Lung microvascular endothelial cell (primary cell): ENCODE measurements around the gene ARVCF. TPM values are rescaled to one million over a fixed set of nuclear protein-coding genes. Genes with fewer than 3 reads are reported as not detected.

Experiments used
- DNase-seq, 2 donors: peaks; one replicate each; pipeline versions ENCODE4 v3.0.0 to v3.0.0-alpha.2; 2010; ENCODE audit warnings: low read depth in 2 of 2
- total RNA-seq: library from RNA; depleted of rRNA; stranded (reverse); fragments of >200 nt; gene quantifications from 2 replicates; pipeline ENCODE4 v1.2.1, GENCODE V29; 2014

The ARVCF gene
- total RNA-seq, 1 donor from 2014 or later = 72.0 TPM

DNA sequence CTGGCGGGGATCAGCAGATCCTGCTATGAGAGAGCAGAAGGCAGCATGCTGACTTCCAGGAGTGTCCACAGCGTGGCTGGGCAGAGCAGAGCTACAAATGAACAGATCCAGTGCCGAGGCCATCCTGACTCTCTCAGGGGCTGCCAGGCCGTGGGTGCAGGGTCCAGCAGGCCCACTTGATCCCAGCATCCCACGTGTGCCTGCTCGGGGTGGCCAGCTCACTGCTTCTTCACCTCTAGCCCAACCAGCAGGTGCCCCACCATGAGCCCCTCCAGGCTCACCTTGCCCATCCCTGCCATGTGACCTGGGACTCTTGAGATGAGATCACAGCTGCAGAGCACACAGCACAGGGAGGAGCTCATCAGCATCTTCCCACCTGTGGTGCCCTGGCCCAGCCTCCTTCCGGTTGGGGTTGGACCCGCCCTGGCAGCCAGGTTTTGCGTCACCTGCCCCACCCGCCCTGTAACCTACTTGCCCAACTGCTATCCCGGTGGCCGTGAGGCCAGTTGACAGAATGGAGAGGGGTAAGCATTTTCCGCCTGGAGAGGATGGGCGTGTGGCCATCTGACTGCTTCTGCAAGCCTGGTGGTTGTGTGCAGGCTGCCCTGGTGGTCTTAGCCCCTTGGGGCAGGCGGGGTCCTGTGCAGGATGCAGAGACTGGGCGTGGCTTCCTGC, 15.2 kb upstream of the ARVCF start:
- DNase-seq = no peak

- DNase-seq = no peak
Observed at GRCh38 chr22:20029550-20030225, 13.1 kb upstream of the ARVCF start.

DNA sequence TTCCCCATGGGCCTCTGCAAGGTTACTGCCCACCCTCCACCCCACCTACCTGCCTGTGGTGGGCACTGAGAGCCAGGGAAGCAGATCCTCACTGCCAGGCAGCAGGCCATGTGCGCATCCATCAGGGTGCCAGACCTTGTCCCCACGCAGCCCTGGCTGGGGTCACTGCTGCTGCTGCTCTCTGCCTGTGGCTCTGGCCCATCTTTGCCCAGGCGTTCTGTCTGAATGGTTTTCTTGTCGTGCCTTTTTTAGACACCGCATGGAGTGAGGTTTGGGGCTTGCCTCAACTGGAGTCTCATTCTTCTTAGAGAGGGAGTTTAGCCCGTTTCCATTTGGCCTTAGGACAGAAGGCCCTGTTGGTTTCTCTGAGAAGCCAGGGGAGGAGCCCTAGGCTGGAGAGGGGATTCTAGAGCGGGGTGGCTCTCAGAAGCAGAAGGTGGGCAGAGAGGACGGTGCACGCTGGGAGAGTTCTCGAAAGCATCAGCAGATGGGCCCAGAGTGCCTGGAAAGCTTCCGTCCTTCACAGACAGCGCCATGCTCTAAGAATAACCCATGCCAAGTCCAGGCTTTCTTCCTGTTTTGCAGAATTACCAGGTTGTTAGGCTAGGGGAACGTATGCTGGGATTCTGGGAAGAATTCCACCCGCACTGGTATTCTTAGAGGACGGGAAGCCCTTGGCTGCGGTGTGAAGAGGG, 12.4 kb upstream of the ARVCF start:
- peak in 1 of 2 donors; percentile 36 for DNase-seq

- peak; percentile 32 to 40 for DNase-seq
Observed at GRCh38 chr22:20027966-20028854, 11.6 kb upstream of the ARVCF start.

DNA sequence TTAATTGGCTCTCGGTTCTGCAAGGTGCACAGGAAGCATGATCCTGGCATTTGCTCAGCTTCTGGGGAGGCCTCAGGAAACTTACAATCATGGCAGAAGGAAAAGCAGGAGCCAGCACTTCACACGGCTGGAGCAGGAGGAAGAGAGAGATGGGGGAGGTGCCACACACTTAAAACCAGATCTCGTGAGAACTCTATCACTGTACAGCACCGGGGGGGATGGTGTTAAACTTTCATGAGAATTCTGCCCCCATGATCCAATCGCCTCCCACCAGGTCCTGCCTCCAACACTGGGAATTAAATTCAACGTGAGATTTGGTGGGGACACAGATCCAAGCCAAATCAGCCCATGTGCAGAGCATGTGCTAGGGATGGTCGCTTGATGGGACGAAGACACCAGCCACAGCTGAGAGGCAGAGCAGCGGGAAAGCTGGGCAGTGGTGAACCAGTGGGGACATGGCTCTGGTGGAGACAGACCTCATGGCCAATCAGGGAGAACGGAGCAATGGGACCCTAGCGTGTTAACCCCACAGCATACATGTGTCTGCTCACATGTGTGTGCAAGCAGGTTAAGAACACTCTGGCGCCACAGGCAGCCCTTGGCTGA, 10.5 kb upstream of the ARVCF start:
- no peak for DNase-seq

DNA sequence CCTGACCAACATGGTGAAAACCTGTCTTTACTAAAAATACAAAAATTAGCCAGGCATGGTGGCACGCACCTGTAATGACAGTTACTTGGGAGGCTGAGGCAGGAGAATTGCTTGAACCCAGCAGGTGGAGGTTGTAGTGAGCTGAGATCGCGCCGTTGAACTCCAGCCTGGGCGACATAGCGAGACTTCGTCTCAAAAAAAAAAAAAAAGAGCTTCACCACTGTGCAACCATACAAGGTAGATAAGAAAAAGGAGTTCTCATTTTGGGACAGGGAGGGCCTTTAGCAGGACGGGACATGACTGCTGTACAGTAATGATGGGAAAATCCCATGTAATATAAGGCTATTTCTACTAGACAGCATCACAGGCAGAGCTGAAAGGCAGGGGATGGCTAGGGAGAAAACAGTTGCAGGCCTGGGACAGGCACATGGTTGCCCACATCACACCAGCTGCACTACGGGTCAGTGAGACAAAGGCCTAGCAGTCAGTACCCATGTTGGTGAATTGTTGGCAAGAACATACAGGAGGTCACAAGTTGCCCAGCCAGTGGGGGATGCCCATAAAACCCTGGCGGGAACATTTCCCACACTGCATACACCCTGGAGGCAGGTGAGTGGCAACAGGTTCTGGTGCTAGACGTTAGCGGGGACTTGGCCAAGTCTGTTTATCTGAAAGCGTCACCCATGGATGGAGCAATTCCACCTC, 9.7 kb upstream of the ARVCF start:
- no peak for DNase-seq

DNA sequence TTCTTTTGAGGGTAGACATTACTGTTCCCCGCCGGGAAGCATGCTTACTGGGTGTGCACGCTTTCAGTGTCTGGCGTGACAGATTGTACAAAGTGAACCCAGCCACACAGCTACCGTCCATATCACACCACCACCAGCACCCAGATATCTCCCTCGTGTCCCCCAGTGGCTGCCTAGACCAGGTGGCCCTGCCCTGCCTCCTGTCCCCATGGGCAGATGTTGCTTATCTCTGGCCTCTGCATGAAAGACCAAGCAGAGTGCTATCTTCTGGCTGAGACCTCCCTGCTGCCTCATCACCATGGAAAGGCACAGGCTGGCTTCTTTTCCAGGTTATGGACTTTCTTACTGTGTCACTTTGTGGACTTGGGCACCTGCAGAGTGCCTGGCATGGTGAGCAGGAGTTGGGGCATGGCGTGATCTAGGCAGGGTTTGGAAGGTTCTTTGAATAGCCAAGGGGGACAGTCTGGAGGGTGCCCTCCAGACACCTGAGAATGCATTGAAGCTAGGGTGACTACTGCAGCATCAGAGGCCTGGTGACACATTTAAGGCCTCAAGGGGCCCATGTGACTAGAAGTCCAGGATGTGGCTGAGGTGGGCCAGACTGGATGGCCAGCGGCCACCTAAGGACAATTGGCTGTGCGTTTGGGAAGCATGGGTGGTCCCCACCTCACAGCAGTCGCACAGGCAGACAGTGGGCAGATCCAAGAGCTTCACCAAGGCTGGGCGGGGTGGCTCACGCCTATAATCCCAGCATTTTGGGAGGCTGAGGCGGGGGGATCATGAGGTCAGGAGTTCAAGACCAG, 9.0 kb upstream of the ARVCF start:
- no peak for DNase-seq

DNA sequence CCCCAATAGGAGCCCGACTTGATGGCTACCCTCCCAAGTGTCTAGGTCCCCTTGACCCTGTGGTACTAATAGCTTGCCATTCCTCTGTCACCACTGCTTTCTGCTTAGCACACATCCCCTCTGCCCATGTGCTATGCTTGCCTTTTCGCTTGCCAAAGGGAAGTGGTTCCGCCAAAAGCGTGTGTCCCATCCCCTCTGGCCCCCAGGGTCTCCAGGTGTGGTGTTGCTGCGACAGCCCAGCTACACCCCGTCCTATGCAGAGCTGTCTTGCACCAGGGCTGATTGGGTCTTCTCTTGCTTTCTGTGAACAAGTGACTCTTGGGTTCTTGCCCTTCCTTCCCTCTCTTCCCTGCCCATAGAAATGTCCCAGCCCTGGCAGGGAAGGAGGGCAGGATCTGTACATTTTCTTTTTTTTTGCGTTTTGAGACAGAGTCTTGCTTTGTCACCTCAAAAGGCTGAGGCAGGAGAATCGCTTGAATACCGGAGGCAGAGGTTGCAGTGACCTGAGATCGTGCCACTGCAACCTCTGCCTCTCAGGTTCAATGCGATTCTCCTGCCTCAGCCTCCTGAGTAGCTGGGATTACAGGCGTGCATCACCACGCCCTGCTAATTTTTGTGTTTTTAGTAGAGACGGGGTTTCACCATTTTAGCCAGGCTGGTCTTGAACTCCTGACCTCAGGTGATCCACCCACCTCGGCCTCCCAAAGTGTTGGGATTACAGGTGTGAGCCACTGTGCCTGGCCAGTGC, 8.2 kb upstream of the ARVCF start:
- DNase-seq = no peak

- DNase-seq = no peak
Observed at GRCh38 chr22:20024225-20024624, 7.6 kb upstream of the ARVCF start.

- no peak for DNase-seq
Observed at GRCh38 chr22:20022978-20023613, 6.5 kb upstream of the ARVCF start.

GRCh38 chr22:20022231-20022977, 5.8 kb upstream of the ARVCF start:
- DNase-seq = no peak

DNA sequence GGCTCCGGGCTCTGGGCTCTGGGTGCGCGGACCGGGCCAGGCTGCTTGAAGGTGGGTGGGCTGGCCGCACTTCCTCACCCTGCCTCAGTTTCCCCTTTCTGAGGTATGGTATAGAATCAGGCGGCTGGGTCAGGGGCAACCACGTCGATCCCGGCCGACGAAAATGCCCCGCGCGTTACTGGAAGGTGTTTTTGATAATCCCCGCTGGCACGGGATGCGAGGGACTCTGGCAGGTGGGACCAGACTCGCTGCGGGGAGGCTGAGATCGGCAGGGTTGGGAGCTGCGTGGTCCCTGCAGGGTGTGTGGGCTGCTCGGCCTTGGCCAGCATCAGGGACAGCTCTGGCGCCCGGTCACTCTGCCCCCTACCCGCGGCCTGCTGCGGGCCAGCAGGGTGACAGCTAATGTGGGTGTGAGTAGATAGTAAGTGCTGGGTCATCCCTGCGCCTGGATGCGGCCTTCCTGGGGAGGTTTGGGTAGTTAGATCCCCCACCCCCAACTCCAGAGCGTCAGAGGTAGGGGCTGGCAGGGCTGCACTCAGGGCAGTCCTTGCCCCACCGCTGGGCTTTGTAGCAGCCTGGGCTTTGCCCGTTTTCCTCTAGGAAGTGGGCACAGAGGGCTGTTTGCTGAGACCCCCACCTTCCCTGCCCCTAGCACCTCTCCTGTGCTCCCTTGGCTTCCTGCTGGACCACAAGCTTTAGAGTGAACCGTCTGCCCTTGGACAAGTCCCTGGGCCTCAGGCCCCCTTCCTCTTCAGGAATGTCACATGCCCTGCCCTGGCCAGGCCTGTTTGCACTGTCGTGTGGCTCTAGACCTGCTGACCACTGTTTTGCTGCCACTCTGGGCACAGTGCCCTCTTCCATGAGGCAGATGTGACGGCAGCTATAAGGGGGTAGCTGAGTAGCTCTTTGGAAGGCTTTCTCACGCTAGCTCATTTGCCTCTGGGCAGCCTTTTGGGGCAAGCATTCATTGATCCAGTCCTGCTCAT, 4.9 kb upstream of the ARVCF start:
- peak; percentile 44 to 85 for DNase-seq

DNA sequence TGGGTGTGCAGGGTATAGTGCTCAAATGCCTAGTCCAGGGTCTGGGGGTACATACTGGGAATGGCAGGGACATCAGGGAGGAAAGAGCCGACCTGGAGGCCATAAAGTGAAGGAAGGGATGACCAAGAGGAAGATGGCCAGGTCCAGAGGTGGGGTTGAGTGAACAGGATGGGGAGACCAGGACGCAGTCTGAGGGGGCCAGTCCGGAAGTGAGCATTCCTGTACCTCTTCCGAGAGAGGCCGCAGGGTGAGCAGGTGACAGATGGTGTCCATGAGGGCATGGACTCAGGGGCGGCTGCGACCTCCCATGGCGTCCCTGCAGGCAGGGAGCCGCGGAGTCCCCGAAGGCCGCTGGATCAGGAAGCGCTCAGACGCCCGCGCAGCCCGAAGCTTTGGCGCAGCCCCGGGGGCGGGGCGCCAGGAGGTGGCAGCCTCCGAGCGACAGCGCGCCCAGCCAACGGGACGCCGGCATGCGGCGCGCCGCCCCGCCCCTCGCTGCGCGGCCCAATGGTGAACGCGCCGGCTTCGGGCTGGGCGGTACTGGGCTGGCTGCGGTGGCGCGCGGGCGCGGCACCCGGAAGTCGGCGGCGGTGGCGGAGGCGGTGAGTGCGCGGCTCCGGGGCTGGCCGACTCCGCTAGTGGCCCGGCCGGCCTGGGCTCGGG, 4.0 kb upstream of the ARVCF start, which contains the start of gene TANGO2:
Gene TANGO2 (plus strand): TSS at position 578 of the 663 bp plus-strand sequence. CDS start 15,689 bp downstream, outside the sequence.
- peak; percentile 92 to 95 for DNase-seq

DNA sequence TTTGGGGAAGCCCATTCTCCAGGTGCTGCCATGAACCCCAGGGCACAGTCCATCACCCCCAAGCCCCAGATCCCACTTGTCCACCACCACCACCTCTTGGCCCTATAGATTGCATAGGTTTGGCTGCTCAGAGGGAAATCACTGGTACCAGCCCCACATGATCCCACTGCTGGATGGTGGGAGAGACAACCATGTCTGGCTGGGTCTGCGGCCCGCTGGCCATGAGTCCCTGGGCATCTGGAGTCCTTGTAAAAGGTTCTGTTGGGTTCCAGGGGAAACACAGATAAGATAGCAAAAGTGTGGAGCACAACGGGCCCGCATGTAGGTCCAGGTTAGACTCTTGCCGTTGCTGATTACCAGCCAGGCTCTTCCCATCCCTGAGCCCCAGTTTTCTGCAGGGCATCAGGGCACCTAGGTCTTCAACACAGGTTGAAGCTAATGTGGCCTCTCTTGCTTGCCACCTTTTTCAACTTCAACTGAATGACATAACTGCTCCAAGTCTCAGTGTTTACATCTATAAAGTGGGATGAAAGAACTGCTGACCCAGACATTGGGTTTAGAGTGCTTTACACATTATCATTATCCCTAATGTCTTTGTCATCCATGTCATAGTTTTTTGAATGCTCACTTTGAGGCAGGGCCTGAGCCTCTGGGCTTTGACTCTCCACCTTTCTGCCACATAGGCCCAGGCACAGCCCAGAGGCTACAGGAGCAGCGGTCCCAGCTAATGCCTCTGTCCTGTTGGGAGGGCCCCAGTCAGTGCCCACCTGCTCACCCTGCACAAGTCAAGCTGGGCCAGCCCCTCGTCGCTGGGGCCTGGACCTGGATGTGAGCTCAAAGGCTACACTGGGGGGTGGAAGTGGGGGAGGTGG, 3.3 kb upstream of the ARVCF start:
- DNase-seq = no peak

GRCh38 chr22:20018001-20018400, 1.4 kb upstream of the ARVCF start:
- no peak for DNase-seq
